ENCODE measurements around the gene TIMM17A.

TIMM17A gene

DNA sequence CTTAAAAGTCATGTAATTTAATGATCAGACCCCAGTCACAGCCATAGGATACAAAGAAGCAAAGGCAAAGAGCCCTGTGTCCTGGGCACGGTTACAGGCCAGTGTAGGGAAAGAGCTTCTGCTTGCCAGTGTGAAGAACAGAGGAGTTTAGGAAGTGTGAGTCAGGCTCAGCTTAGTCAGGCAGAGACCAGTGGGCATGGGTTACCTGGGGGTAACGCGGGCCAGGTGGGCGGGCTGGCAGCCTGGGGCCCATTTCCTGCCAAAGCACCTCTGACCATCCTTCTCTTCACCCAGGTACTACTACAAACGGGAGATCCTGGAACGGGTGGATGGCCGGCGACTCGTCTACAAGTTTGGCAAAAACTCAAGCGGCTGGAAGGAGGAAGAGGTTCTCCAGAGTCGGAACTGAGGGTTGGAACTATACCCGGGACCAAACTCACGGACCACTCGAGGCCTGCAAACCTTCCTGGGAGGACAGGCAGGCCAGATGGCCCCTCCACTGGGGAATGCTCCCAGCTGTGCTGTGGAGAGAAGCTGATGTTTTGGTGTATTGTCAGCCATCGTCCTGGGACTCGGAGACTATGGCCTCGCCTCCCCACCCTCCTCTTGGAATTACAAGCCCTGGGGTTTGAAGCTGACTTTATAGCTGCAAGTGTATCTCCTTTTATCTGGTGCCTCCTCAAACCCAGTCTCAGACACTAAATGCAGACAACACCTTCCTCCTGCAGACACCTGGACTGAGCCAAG lies 59.8 kb downstream of the TIMM17A start:
- DNase-seq (ENCODE audit: low read depth) = no peak
- TF ChIP-seq, protein P1, sequence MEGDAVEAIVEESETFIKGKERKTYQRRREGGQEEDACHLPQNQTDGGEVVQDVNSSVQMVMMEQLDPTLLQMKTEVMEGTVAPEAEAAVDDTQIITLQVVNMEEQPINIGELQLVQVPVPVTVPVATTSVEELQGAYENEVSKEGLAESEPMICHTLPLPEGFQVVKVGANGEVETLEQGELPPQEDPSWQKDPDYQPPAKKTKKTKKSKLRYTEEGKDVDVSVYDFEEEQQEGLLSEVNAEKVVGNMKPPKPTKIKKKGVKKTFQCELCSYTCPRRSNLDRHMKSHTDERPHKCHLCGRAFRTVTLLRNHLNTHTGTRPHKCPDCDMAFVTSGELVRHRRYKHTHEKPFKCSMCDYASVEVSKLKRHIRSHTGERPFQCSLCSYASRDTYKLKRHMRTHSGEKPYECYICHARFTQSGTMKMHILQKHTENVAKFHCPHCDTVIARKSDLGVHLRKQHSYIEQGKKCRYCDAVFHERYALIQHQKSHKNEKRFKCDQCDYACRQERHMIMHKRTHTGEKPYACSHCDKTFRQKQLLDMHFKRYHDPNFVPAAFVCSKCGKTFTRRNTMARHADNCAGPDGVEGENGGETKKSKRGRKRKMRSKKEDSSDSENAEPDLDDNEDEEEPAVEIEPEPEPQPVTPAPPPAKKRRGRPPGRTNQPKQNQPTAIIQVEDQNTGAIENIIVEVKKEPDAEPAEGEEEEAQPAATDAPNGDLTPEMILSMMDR (IDR thresholded peaks at IDR 0.05; ENCODE audit: low read depth, low read length, missing control alignments) = no peak

GRCh38 chr1:202015662-202015937 lies 60.3 kb downstream of the TIMM17A start:
- TF ChIP-seq, protein P1 (IDR thresholded peaks at IDR 0.05; ENCODE audit: low read depth, low read length, missing control alignments) = no peak
- H3K4me3 ChIP-seq (ENCODE audit: low read depth, low read length) = no peak overlapping the region
- DNase-seq (ENCODE audit: low read depth) = no peak

More for the DNA sequence above, 59.8 kb downstream of the TIMM17A start:
- H3K4me3 ChIP-seq (ENCODE audit: low read depth, low read length) = no peak overlapping the region

GRCh38 chr1:202016022-202016810 lies 60.9 kb downstream of the TIMM17A start:
- no peak for DNase-seq (ENCODE audit: low read depth)
- TF ChIP-seq, protein P1 (IDR thresholded peaks at IDR 0.05; ENCODE audit: low read depth, low read length, missing control alignments) = no peak
- H3K4me3 ChIP-seq (ENCODE audit: low read depth, low read length) = no peak overlapping the region

GRCh38 chr1:202016811-202017748 lies 61.8 kb downstream of the TIMM17A start:
- TF ChIP-seq, protein P1 (IDR thresholded peaks at IDR 0.05; ENCODE audit: low read depth, low read length, missing control alignments) = no peak
- DNase-seq (ENCODE audit: low read depth) = no peak
- H3K4me3 ChIP-seq (ENCODE audit: low read depth, low read length) = no peak overlapping the region

GRCh38 chr1:202017749-202018467 lies 62.6 kb downstream of the TIMM17A start:
- DNase-seq (ENCODE audit: low read depth) = no peak
- H3K4me3 ChIP-seq (ENCODE audit: low read depth, low read length) = no peak overlapping the region
- TF ChIP-seq, protein P1 (IDR thresholded peaks at IDR 0.05; ENCODE audit: low read depth, low read length, missing control alignments) = no peak
